Tibial nerve (tissue), 4 donors: ENCODE data around the gene CCDC57. TPM values are rescaled to one million over a fixed set of nuclear protein-coding genes. Genes with fewer than 3 reads are reported as not detected.

Experiments
- DNase-seq, 2 donors: peaks; one replicate each; pipeline ENCODE4 v3.0.0-alpha.2; 2019; ENCODE audit warnings: low spot score in 2 of 2
- H3K27ac ChIP-seq, 4 donors: fragments of 200-600 bp; sonication (generic) in 3 of 4; one replicate each; pipeline ENCODE4 v1.5.1; 2017 to 2019; ENCODE audit warnings: mild to moderate bottlenecking in 1 of 4
- H3K27me3 ChIP-seq, 2 donors: fragments of 200-600 bp; sonication (generic) in 1 of 2; one replicate each; pipeline versions ENCODE4 v1.5.1 to v1.6.0; 2017 to 2019
- H3K36me3 ChIP-seq, 3 donors: fragments of 200-600 bp; sonication (generic); one replicate each; pipeline ENCODE4 v1.5.1; 2018 to 2019
- H3K4me1 ChIP-seq, 4 donors: fragments of 200-600 bp; sonication (generic) in 3 of 4; one replicate each; pipeline ENCODE4 v1.5.1; 2017 to 2019
- H3K4me3 ChIP-seq, 4 donors: fragments of 200-600 bp; sonication (generic) in 3 of 4; one replicate each; pipeline ENCODE4 v1.5.1; 2017 to 2019; ENCODE audit warnings: mild to moderate bottlenecking in 1 of 4, moderate library complexity in 1 of 4
- H3K9me3 ChIP-seq, 4 donors: fragments of 200-600 bp; sonication (generic) in 3 of 4; one replicate each; pipeline ENCODE4 v1.5.1; 2017 to 2019
- CTCF ChIP-seq, 5 experiments: fragments of 200-600 bp in 3 of 5; fragments of 450-650 bp in 2 of 5; sonication (generic) in 3 of 5; IDR thresholded peaks; one replicate each; pipeline ENCODE4 v1.5.1; 2016 to 2019; ENCODE audit warnings: antibody characterized with exemption in 5 of 5, mild to moderate bottlenecking in 3 of 5, moderate library complexity in 2 of 5
- EP300 ChIP-seq, 2 donors: sonication (generic); formaldehyde crosslinking; IDR thresholded peaks; one replicate each; pipeline ENCODE4 v1.6.1; 2017; ENCODE audit warnings: antibody characterized with exemption in 2 of 2, mild to moderate bottlenecking in 1 of 2
- POLR2A ChIP-seq, 2 donors: fragments of 450-650 bp; IDR thresholded peaks; one replicate each; pipeline ENCODE4 v1.6.1; 2017; ENCODE audit warnings: antibody characterized with exemption in 2 of 2, mild to moderate bottlenecking in 2 of 2, moderate library complexity in 2 of 2
- WGBS, 2 donors: methylation state at CpG; one replicate each; pipeline ENCODE4 v1.1.5; 2018; 5-methylcytosine and 5-hydroxymethylcytosine counted together
- total RNA-seq, 4 donors: library from RNA; depleted of rRNA; stranded (reverse); fragments of >200 nt; gene quantifications; one replicate each; pipeline ENCODE4 v1.1.0, GENCODE V29; 2016

The CCDC57 gene
- total RNA-seq, 4 donors from 2014 or later = 33.5 to 91.2 (median 47.9) TPM

- H3K9me3 ChIP-seq = no peaks in the 10 kb centered on the region
- DNase-seq = no peak
- no peaks in the 10 kb centered on the region for H3K27me3 ChIP-seq
- no peak for TF ChIP-seq CTCF (IDR thresholded peaks at IDR 0.05)
- no peak for TF ChIP-seq POLR2A (IDR thresholded peaks at IDR 0.05)
- TF ChIP-seq EP300 (IDR thresholded peaks at IDR 0.05) = no peak
- H3K4me1 ChIP-seq = peaks cover 0 to 27% (median 13%) of the 10 kb centered on the region in 4 donors
- no peak overlapping the region for H3K4me3 ChIP-seq
- H3K27ac ChIP-seq = no peak overlapping the region
- 67 to 80% methylated on average over 2 to 6 of the region's 6 CpGs for WGBS, 2 donors
- peaks cover 0 to 37% (median 0%) of the 10 kb centered on the region in 3 donors for H3K36me3 ChIP-seq
Measured at GRCh38 chr17:82116246-82116645, 96.4 kb downstream of the CCDC57 start.

GRCh38 chr17:82114872-82115271 is 97.8 kb downstream of the CCDC57 start:
- no peak for DNase-seq
- H3K36me3 ChIP-seq = peaks cover 0 to 38% (median 0%) of the 10 kb centered on the region in 3 donors
- peak overlapping the region in 1 of 4 donors; percentile 13 for H3K27ac ChIP-seq
- H3K4me1 ChIP-seq = peaks cover 0 to 24% (median 11%) of the 10 kb centered on the region in 4 donors
- TF ChIP-seq EP300 (IDR thresholded peaks at IDR 0.05) (no peak), POLR2A (IDR thresholded peaks at IDR 0.05) (no peak), CTCF (IDR thresholded peaks at IDR 0.05) (no peak)
- H3K4me3 ChIP-seq = no peak overlapping the region
- 81 to 86% methylated on average over 9 of the region's 9 CpGs for WGBS, 2 donors
- no peaks in the 10 kb centered on the region for H3K9me3 ChIP-seq
- H3K27me3 ChIP-seq = no peaks in the 10 kb centered on the region

- peaks cover 0 to 20% (median 7%) of the 10 kb centered on the region in 4 donors for H3K4me1 ChIP-seq
- 88% methylated on average over 10 of the region's 10 CpGs for WGBS, 2 donors
- TF ChIP-seq POLR2A (IDR thresholded peaks at IDR 0.05) (no peak), EP300 (IDR thresholded peaks at IDR 0.05) (no peak), CTCF (IDR thresholded peaks at IDR 0.05) (no peak)
- no peaks in the 10 kb centered on the region for H3K27me3 ChIP-seq
- no peak for DNase-seq
- no peak overlapping the region for H3K4me3 ChIP-seq
- H3K27ac ChIP-seq = peak overlapping the region in 1 of 4 donors; percentile 13
- H3K9me3 ChIP-seq = no peaks in the 10 kb centered on the region
- peaks cover 0 to 38% (median 0%) of the 10 kb centered on the region in 3 donors for H3K36me3 ChIP-seq
Measured at GRCh38 chr17:82114447-82114846, 98.2 kb downstream of the CCDC57 start.

GRCh38 chr17:82113941-82114340 is 98.7 kb downstream of the CCDC57 start:
- Histone ChIP-seq H3K9me3 (no peaks in the 10 kb centered on the region), H3K27ac (peak overlapping the region in 1 of 4 donors; percentile 5), H3K4me1 (peaks cover 0 to 15% (median 4%) of the 10 kb centered on the region in 4 donors), H3K27me3 (no peaks in the 10 kb centered on the region), H3K36me3 (peaks cover 0 to 38% (median 0%) of the 10 kb centered on the region in 3 donors), H3K4me3 (no peak overlapping the region)
- 90 to 97% methylated on average over 12 to 13 of the region's 13 CpGs for WGBS, 2 donors
- no peak for DNase-seq
- TF ChIP-seq EP300 (IDR thresholded peaks at IDR 0.05) = no peak
- no peak for TF ChIP-seq CTCF (IDR thresholded peaks at IDR 0.05)
- no peak for TF ChIP-seq POLR2A (IDR thresholded peaks at IDR 0.05)

- H3K4me3 ChIP-seq = no peak overlapping the region
- DNase-seq = no peak
- no peaks in the 10 kb centered on the region for H3K27me3 ChIP-seq
- no peak for TF ChIP-seq EP300 (IDR thresholded peaks at IDR 0.05)
- no peak for TF ChIP-seq CTCF (IDR thresholded peaks at IDR 0.05)
- no peak for TF ChIP-seq POLR2A (IDR thresholded peaks at IDR 0.05)
- peaks cover 0 to 38% (median 0%) of the 10 kb centered on the region in 3 donors for H3K36me3 ChIP-seq
- H3K27ac ChIP-seq = peak overlapping the region in 1 of 4 donors; percentile 5
- H3K9me3 ChIP-seq = no peaks in the 10 kb centered on the region
- WGBS, 2 donors = 73 to 83% methylated on average over 9 of the region's 9 CpGs
- peaks cover 0 to 11% (median 3%) of the 10 kb centered on the region in 4 donors for H3K4me1 ChIP-seq
Measured at GRCh38 chr17:82113422-82113821, 99.2 kb downstream of the CCDC57 start.
